B cell (primary cell): ENCODE measurements around the gene PBX2. TPM values are rescaled to one million over a fixed set of nuclear protein-coding genes. Genes with fewer than 3 reads are reported as not detected.
A peak's percentile ranks its signal among the peaks of the same experiment; 100 is the strongest.

Experiments
- ATAC-seq: fragments of 200-7000 bp; cut with Tn5 transposase; one replicate; pipeline ENCODE4 v1.10.0; 2021; ENCODE audit warnings: low read depth, mild to moderate bottlenecking, moderate number of reproducible peaks, moderate library complexity
- CTCF ChIA-PET: fragments of 350-600 bp; sonication (Branson Sonifier 250); formaldehyde crosslinking; loops from one replicate; lab custom pipeline; 2021; ENCODE audit warnings: antibody characterized with exemption, inconsistent platforms; lab: Charles Lee
- POLR2A ChIA-PET: fragments of 350-600 bp; sonication (Branson Sonifier 250); formaldehyde crosslinking; loops from one replicate; lab custom pipeline; 2021; ENCODE audit warnings: antibody characterized with exemption; lab: Charles Lee
- DNase-seq: peaks from one replicate; pipeline ENCODE4 v3.0.0; 2013
- H2AFZ ChIP-seq: 2 replicates; pipeline ENCODE4 v1.6.1; 2012; ENCODE audit warnings: mild to moderate bottlenecking, low read depth, low read length; ENCODE audit not compliant: insufficient read depth, poor library complexity, severe bottlenecking
- H3K27ac ChIP-seq, 2 donors: 1 replicate in 1 of 2; 2 replicates in 1 of 2; pipeline ENCODE4 v1.5.1; 2012 to 2013; ENCODE audit warnings: low read length in 2 of 2, mild to moderate bottlenecking in 2 of 2, moderate library complexity in 1 of 2
- H3K27me3 ChIP-seq, 4 experiments: fragments of 200-600 bp in 1 of 4; sonication (generic) in 1 of 4; replicated peaks in 1 of 4; 1 replicate in 2 of 4; 2 replicates in 2 of 4; pipeline versions ENCODE4 v1.6.1 to v1.7.0; 2013 to 2016; ENCODE audit warnings: low read length in 3 of 4, mild to moderate bottlenecking in 2 of 4, mixed read lengths in 1 of 4, moderate library complexity in 1 of 4; ENCODE audit not compliant: insufficient read depth in 4 of 4, control insufficient read depth in 3 of 4; ENCODE audit errors: control extremely low read depth in 1 of 4
- H3K36me3 ChIP-seq, 2 experiments: replicated peaks in 1 of 2; 1 replicate in 1 of 2; 2 replicates in 1 of 2; pipeline versions ENCODE4 v1.6.1 to v1.7.1; 2013; ENCODE audit warnings: low read length in 1 of 2; ENCODE audit not compliant: insufficient read depth in 2 of 2, control insufficient read depth in 1 of 2; ENCODE audit errors: control extremely low read depth in 1 of 2, extremely low read depth in 1 of 2
- H3K4me1 ChIP-seq, 2 donors: fragments of 200-600 bp in 1 of 2; sonication (generic) in 1 of 2; 1 replicate in 1 of 2; 2 replicates in 1 of 2; pipeline versions ENCODE4 v1.5.1 to v1.6.1; 2013 to 2017; ENCODE audit warnings: low read length in 2 of 2; ENCODE audit not compliant: control insufficient read depth in 2 of 2, insufficient read depth in 2 of 2
- H3K4me2 ChIP-seq: replicated peaks from 2 replicates; pipeline ENCODE3; 2012; ENCODE audit warnings: mild to moderate bottlenecking, low read depth, low read length; ENCODE audit not compliant: poor library complexity, severe bottlenecking
- H3K4me3 ChIP-seq, 5 experiments: fragments of 200-600 bp in 1 of 5; sonication (generic) in 1 of 5; 1 replicate in 3 of 5; 2 replicates in 2 of 5; pipeline versions ENCODE4 v1.5.1 to v1.7.0; 2011 to 2016; ENCODE audit warnings: low read length in 4 of 5, mild to moderate bottlenecking in 4 of 5, low read depth in 2 of 5, control low read depth in 1 of 5, moderate library complexity in 1 of 5; ENCODE audit not compliant: insufficient read depth in 1 of 5; ENCODE audit errors: control extremely low read depth in 1 of 5, extremely low read depth in 1 of 5
- H3K79me2 ChIP-seq: fragments of 200-600 bp; sonication (generic); one replicate; pipeline ENCODE4 v1.6.0; 2016; ENCODE audit warnings: low read length; ENCODE audit not compliant: control insufficient read depth, insufficient read depth
- H3K9ac ChIP-seq: fragments of 200-600 bp; sonication (generic); 2 replicates; pipeline ENCODE4 v1.6.1; 2017; ENCODE audit warnings: mild to moderate bottlenecking, low read length, moderate library complexity
- H3K9me3 ChIP-seq, 3 donors: one replicate each; pipeline versions ENCODE4 v1.6.1 to v1.7.1; 2013; ENCODE audit warnings: low read length in 2 of 3; ENCODE audit not compliant: control insufficient read depth in 2 of 3, insufficient read depth in 1 of 3; ENCODE audit errors: control extremely low read depth in 1 of 3
- H4K20me1 ChIP-seq: 2 replicates; pipeline ENCODE4 v1.6.0; 2012; ENCODE audit warnings: mild to moderate bottlenecking, low read length; ENCODE audit not compliant: insufficient read depth, control insufficient read depth, poor library complexity, severe bottlenecking
- H3K27ac Mint-ChIP-seq: one replicate; pipeline ENCODE4 v1.8.0; 2021; ENCODE audit warnings: mixed read lengths
- H3K27me3 Mint-ChIP-seq: one replicate; pipeline ENCODE4 v1.8.0; 2021; ENCODE audit warnings: mixed read lengths
- H3K4me1 Mint-ChIP-seq: one replicate; pipeline ENCODE4 v1.8.0; 2021; ENCODE audit warnings: mixed read lengths
- H3K4me3 Mint-ChIP-seq: one replicate; pipeline ENCODE4 v1.8.0; 2021; ENCODE audit warnings: mixed read lengths
- H3K9me3 Mint-ChIP-seq: one replicate; pipeline ENCODE4 v1.8.0; 2022; ENCODE audit warnings: mixed read lengths; ENCODE audit not compliant: insufficient read depth
- EZH2 ChIP-seq: IDR thresholded peaks from 2 replicates; pipeline ENCODE4 v1.6.1; 2012; ENCODE audit warnings: borderline replicate concordance, low read depth, mild to moderate bottlenecking, moderate library complexity, low read length; ENCODE audit not compliant: insufficient read depth, poor library complexity, severe bottlenecking
- WGBS: methylation state at CpG from one replicate; pipeline ENCODE4 v1.1.5; 2013; ENCODE audit warnings: missing lambda C conversion rate; ENCODE audit not compliant: insufficient coverage; 5-methylcytosine and 5-hydroxymethylcytosine counted together
- intact Hi-C: fragments of 100-400 bp; cut with micrococcal nuclease; formaldehyde crosslinking; loops from one replicate; pipeline ENCODE4 v1.10.0; 2022
- polyA plus RNA-seq: library from polyadenylated mRNA; depleted of rRNA; stranded (reverse); fragments of >200 nt; gene quantifications from 2 replicates; pipeline ENCODE4 v1.2.3, GENCODE V29; 2012
- total RNA-seq, 2 donors: library from RNA; stranded (reverse); fragments of 120-200 nt in 1 of 2; gene quantifications; 1 replicate in 1 of 2; 2 replicates in 1 of 2; pipeline versions ENCODE4 v1.2.3 to v1.2.4, GENCODE V29; 2013 to 2022
- TF ChIP-seq, protein P1 (sequence below): fragments of 200-600 bp; IDR thresholded peaks from one replicate; pipeline ENCODE4 v1.8.0; 2022; ENCODE audit warnings: antibody characterized with exemption, mild to moderate bottlenecking

PBX2 gene
- total and polyA plus RNA-seq, 2 donors (not counting 1 experiment from before 2014, with no cell fraction given), result 128 to 188 TPM

DNA sequence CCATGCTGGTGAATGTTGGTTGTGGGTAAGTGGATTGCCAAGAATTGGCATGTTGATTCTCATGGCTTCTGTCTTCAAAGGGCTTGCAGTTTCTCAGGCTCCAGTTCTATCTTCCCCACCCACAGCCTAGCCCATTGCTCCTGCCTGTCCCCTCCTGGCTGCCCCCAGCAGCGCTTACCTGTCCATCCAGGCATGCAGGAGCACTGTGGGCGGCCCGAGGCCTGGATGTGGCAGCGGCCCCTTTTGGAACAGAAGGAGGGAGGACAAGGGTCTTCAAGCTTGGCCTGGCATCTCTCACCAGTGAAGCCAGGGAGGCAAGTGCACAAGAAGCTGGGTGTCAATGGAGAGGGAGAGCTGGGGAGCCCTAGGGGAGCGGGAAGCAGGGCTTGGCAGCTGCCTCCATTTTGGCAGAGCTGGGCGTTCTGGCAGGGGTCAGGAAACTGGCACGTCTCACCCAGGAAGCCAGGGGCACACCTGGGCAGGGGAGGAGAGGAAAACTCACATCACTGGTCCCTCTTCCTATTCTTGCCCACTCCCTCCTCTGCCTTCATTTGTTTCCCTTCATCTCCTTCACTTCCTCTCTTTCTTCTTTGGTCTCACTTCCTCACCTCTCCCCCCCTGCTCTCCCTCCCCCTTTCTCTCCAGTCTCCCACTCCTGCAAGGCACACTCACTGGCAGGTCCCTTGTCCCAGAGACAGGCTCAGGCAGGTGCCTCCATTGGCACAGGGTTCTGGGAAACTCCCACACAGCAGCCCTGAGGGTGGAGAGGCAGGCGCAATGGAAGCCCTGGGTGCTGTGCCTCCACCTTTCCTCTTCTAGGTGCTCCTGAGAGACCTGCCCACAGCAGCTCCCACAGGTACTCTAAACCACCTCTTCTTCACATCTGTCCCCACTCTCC, 32.6 kb upstream of the PBX2 start:
- intact Hi-C loops, result no loop called here
- Histone ChIP-seq H3K79me2 (no peaks in the 10 kb centered on the region), H3K9me3 (no peaks in the 10 kb centered on the region), H4K20me1 (no peaks in the 10 kb centered on the region), H3K9ac (no peak overlapping the region), H3K4me2 (peak overlapping the region; percentile 39), H3K36me3 (no peaks in the 10 kb centered on the region), H3K27ac (peak overlapping the region; percentile 35 to 66), H3K4me3 (no peak overlapping the region), H3K27me3 (no peaks in the 10 kb centered on the region), H2AFZ (no peak overlapping the region), H3K4me1 (peaks cover 63 to 69% of the 10 kb centered on the region in 2 donors)
- 84% methylated on average over 7 of the region's 8 CpGs for WGBS
- Mint-ChIP-seq H3K9me3 (no peaks in the 10 kb centered on the region), H3K27me3 (peaks cover 2% of the 10 kb centered on the region), H3K27ac (peak overlapping the region; percentile 91), H3K4me1 (peaks cover 57% of the 10 kb centered on the region), H3K4me3 (peak overlapping the region; percentile 7)
- DNase-seq (peak; percentile 27), ATAC-seq (no peak)
- ChIA-PET POLR2A (no interaction called here), CTCF (interaction anchor here (0.8 to 1.5 kb wide), 3 partner anchors 18 to 112 kb away, joined by 3 to 5 read pairs (median 3); no protein-coding TSS in a partner anchor)
- TF ChIP-seq, protein P1, sequence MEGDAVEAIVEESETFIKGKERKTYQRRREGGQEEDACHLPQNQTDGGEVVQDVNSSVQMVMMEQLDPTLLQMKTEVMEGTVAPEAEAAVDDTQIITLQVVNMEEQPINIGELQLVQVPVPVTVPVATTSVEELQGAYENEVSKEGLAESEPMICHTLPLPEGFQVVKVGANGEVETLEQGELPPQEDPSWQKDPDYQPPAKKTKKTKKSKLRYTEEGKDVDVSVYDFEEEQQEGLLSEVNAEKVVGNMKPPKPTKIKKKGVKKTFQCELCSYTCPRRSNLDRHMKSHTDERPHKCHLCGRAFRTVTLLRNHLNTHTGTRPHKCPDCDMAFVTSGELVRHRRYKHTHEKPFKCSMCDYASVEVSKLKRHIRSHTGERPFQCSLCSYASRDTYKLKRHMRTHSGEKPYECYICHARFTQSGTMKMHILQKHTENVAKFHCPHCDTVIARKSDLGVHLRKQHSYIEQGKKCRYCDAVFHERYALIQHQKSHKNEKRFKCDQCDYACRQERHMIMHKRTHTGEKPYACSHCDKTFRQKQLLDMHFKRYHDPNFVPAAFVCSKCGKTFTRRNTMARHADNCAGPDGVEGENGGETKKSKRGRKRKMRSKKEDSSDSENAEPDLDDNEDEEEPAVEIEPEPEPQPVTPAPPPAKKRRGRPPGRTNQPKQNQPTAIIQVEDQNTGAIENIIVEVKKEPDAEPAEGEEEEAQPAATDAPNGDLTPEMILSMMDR, result no peak
- no peak for TF ChIP-seq EZH2

DNA sequence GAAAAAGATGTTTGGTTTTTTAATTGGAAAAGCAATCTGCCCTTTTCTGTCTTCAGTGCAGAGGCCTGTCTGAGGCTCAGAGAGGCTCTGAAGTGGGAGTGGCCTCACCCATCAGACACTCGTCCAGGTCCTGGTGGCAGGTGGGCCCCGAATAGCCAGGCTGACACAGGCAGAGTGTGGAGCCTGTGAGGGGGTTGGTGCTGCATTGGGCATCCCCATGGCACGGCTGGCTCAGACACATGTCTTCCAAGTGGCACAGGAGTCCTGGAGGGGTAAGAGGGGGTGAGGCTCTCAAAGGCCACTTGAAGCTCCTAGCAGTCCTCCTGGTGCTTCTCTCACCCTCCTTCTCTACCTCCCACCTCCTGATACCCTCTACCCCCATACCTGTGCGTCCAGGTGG, 30.0 kb upstream of the PBX2 start:
- H2AFZ ChIP-seq, result no peak overlapping the region
- H3K27ac Mint-ChIP-seq, result no peak overlapping the region
- no peaks in the 10 kb centered on the region for H3K9me3 Mint-ChIP-seq
- ChIA-PET POLR2A (no interaction called here), CTCF (no interaction called here)
- no peak overlapping the region for H3K4me3 Mint-ChIP-seq
- no peak overlapping the region for H3K4me3 ChIP-seq
- H3K79me2 ChIP-seq, result no peaks in the 10 kb centered on the region
- H3K4me2 ChIP-seq, result no peak overlapping the region
- TF ChIP-seq EZH2, result no peak
- TF ChIP-seq, protein P1, result no peak
- intact Hi-C loops, result no loop called here
- DNase-seq (no peak), ATAC-seq (no peak)
- H3K9me3 ChIP-seq, result no peaks in the 10 kb centered on the region
- H3K36me3 ChIP-seq, result no peaks in the 10 kb centered on the region
- WGBS, result 100% methylated on average over 3 of the region's 4 CpGs
- no peak overlapping the region for H3K27ac ChIP-seq
- H4K20me1 ChIP-seq, result no peaks in the 10 kb centered on the region
- peaks cover 40% of the 10 kb centered on the region for H3K4me1 Mint-ChIP-seq
- peaks cover 43 to 44% of the 10 kb centered on the region in 2 donors for H3K4me1 ChIP-seq
- H3K27me3 ChIP-seq, result no peaks in the 10 kb centered on the region
- peaks cover 5% of the 10 kb centered on the region for H3K27me3 Mint-ChIP-seq
- H3K9ac ChIP-seq, result no peak overlapping the region
